SK-N-SH treated with all-trans-retinoic acid at 6 μM for 48 hours (cell line): ENCODE measurements around the gene ZNF423.

Experiments
- ATAC-seq: fragments of 200-7000 bp; cut with Tn5 transposase; 3 replicates; pipeline ENCODE4 v1.9.1; 2020; ENCODE audit warnings: mild to moderate bottlenecking, moderate library complexity
- BACH2 ChIP-seq: fragments of 250-450 bp; sonication (Bioruptor Pico); IDR thresholded peaks from 2 replicates; pipeline ENCODE4 v1.9.0; 2021; ENCODE audit warnings: mild to moderate bottlenecking, borderline replicate concordance
- CSDC2 ChIP-seq: fragments of 250-450 bp; sonication (Bioruptor Pico); IDR thresholded peaks from 2 replicates; pipeline ENCODE4 v1.5.0; 2020; ENCODE audit warnings: mild to moderate bottlenecking, moderate library complexity
- GLIS3 ChIP-seq: fragments of 250-450 bp; sonication (Bioruptor Pico); IDR thresholded peaks from 2 replicates; pipeline ENCODE4 v1.5.0; 2020; ENCODE audit warnings: mild to moderate bottlenecking, moderate library complexity
- OSR1 ChIP-seq: fragments of 250-450 bp; sonication (Bioruptor Pico); IDR thresholded peaks from 2 replicates; pipeline ENCODE4 v1.8.0; 2022; ENCODE audit warnings: moderate library complexity, mild to moderate bottlenecking, inconsistent platforms
- RARB ChIP-seq: fragments of 250-450 bp; sonication (Bioruptor Pico); IDR thresholded peaks from 2 replicates; pipeline ENCODE4 v1.8.0; 2021; ENCODE audit warnings: mild to moderate bottlenecking, moderate library complexity
- TCF4 ChIP-seq: fragments of 250-450 bp; sonication (Bioruptor Pico); IDR thresholded peaks from 2 replicates; pipeline ENCODE4 v1.8.0; 2021; ENCODE audit warnings: mild to moderate bottlenecking, moderate library complexity, borderline replicate concordance
- TOX ChIP-seq: fragments of 250-450 bp; sonication (Bioruptor Pico); IDR thresholded peaks from 2 replicates; pipeline ENCODE4 v1.8.0; 2021; ENCODE audit warnings: mild to moderate bottlenecking, moderate library complexity, borderline replicate concordance
- ZC3H10 ChIP-seq: fragments of 250-450 bp; sonication (Bioruptor Pico); IDR thresholded peaks from 2 replicates; pipeline ENCODE4 v1.5.1; 2021; ENCODE audit warnings: mild to moderate bottlenecking, moderate library complexity
- ZFP3 ChIP-seq: fragments of 250-450 bp; sonication (Bioruptor Pico); IDR thresholded peaks from 2 replicates; pipeline ENCODE4 v1.5.0; 2020; ENCODE audit warnings: mild to moderate bottlenecking, moderate library complexity
- ZNF565 ChIP-seq: fragments of 450-650 bp; formaldehyde crosslinking; conservative IDR thresholded peaks from 2 replicates; pipeline ENCODE4 v1.5.0; 2020; ENCODE audit warnings: low read depth, mild to moderate bottlenecking, moderate library complexity
- ZNF70 ChIP-seq: fragments of 450-650 bp; formaldehyde crosslinking; IDR thresholded peaks from 2 replicates; pipeline ENCODE4 v1.5.0; 2020; ENCODE audit warnings: mild to moderate bottlenecking, moderate library complexity
- ZNF8 ChIP-seq: fragments of 450-650 bp; formaldehyde crosslinking; IDR thresholded peaks from 2 replicates; pipeline ENCODE4 v1.5.0; 2020; ENCODE audit warnings: mild to moderate bottlenecking, moderate library complexity
- TF ChIP-seq, protein P1 (sequence below): fragments of 250-450 bp; sonication (Bioruptor Pico); IDR thresholded peaks from 2 replicates; pipeline ENCODE4 v1.8.0; 2020; ENCODE audit warnings: mild to moderate bottlenecking, moderate library complexity, borderline replicate concordance
- TF ChIP-seq, protein P2 (sequence below): fragments of 250-450 bp; sonication (Bioruptor Pico); IDR thresholded peaks from 2 replicates; pipeline ENCODE4 v1.5.1; 2021; ENCODE audit warnings: mild to moderate bottlenecking, moderate library complexity
- TF ChIP-seq, protein P3 (sequence below): fragments of 250-450 bp; sonication (Bioruptor Pico); IDR thresholded peaks from 2 replicates; pipeline ENCODE4 v1.5.1; 2020; ENCODE audit warnings: low read depth, mild to moderate bottlenecking, moderate library complexity

Gene ZNF423

DNA sequence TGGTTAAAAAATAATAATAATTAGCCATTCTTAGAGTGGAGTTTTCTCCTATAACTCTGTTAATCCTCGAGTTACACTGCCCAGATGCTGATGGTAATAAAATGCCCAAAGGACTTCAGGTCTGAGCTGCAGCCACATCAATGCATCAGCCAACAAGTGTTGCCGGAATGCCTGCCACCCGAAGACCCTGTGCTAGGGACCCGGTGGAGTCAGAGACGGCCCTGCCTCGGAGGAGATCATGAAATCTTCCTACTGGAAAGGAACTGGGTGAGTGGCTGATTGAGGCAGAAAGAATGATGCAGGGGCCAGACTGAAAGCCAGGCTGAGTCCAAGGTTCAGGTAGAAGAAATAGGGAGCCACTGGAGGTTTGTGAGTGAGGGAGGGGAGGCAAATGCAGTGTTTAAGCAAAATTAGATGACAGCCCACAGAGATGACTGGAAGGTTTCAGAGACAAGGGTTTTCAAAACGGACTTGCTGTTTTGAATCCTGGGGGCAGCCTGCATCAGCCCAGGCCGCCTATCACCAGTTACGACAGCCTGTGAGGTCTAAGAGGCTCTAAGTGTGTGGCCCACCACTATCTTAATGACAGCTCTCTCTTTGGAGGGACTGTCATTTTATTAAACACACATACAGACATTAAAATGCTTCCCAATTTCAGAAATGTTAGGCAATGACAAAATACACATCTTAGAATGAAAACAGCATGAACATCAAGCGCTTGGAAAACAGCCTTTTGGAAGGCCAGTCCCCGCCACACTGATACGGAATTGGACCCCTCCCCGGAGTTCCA lies 100.0 kb downstream of the ZNF423 start:
- TF ChIP-seq ZC3H10 (CRISPR knock-in tag): no peak
- TF ChIP-seq, protein P1, sequence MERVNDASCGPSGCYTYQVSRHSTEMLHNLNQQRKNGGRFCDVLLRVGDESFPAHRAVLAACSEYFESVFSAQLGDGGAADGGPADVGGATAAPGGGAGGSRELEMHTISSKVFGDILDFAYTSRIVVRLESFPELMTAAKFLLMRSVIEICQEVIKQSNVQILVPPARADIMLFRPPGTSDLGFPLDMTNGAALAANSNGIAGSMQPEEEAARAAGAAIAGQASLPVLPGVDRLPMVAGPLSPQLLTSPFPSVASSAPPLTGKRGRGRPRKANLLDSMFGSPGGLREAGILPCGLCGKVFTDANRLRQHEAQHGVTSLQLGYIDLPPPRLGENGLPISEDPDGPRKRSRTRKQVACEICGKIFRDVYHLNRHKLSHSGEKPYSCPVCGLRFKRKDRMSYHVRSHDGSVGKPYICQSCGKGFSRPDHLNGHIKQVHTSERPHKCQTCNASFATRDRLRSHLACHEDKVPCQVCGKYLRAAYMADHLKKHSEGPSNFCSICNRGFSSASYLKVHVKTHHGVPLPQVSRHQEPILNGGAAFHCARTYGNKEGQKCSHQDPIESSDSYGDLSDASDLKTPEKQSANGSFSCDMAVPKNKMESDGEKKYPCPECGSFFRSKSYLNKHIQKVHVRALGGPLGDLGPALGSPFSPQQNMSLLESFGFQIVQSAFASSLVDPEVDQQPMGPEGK (CRISPR knock-in tag): no peak

DNA sequence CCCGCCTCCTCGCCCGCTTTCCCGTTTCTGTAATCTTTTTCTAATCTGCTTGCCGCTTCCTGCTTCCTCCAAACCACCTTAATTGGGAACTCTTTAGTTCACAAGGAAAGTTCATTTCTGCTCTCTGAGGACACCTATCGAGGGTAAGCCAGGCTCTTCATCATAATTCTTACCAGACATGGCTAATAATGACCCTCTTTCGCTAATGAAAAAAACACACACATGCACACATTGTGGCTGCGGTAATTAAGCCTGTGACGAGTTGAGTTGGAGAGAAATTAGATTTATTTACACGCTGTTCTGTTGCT lies 100.6 kb downstream of the ZNF423 start:
- peak; percentile 61; the same call in 1 of the 3 replicates for ATAC-seq
- no peak for TF ChIP-seq ZFP3 (CRISPR knock-in tag)
- peak; percentile 42; the same call in 1 of the 2 replicates for TF ChIP-seq TCF4 (CRISPR knock-in tag)

More for the DNA sequence above, 100.0 kb downstream of the ZNF423 start:
- ATAC-seq: no peak

DNA sequence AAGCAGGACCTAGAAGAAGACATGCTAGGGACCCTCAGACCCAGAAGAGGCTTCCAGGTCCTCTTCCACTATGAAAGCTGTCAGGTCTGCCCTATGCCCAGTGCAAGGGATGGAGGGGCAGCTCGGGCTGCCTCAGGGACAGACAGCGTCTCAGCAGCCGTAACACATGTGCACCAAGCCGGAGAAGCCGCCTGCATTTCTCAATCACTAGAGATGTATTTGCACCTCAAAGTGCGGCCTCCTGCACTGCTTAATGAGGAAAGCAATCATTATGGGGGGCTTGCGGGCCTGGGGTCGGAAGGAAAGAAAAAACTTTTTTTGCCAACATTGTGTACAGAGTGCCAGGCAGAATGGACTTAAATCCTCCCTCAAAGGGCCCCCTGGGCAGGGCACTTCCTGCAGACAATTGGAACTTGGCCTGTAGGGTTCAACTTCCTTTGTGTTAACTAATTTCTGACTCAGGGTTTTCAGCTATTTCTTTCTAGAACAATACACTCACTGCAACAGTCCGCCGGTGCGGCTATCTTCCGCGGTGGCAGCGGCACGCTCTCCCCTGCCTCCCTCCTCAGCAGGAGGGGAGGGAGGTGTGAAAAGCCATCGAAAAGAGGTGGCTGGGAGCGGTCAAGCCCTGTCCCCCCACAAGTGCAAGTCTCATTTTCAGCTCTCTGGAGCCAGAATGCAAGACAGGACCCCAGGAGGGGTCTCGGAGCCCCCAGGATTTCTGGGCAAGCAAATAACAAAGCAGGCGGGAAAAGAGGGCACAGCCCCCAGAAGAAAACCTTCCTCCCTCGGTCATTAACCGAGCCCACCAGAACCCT lies 101.2 kb downstream of the ZNF423 start:
- TF ChIP-seq OSR1 (CRISPR knock-in tag) (no peak), BACH2 (CRISPR knock-in tag) (no peak), TOX (CRISPR knock-in tag) (no peak)
- ATAC-seq: peak; percentile 21; the same call in 1 of the 3 replicates

DNA sequence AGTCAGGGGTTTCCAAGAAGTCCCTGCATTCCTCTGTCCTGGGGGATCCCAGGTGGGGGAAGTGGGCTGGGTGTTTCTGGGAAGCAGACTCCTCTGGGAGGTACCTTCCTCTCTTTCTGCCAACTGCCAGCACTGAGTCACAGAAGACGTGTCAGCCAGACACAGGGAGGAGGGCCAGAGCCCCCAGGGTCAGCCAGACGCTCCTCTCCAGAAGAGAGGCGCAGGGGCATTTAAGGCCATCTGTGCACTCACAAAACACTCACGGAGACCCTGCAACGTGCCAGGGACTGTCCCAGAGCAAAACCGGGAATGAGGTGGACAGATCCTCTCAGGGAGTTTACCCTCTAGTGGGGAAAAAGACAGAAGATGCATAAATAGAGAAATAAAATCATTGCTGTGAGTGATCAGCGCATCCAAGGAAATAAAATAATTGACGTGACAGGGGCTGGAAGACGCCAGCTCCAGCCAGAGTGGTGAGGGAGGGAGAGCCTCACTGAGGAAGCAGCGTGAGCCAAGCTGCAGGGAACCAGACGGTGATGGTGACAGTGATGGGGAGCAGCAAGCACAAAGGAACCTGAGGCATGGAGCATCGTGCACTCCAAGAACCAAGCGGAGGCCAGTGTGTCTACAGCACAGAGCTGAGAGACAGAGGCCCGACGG lies 105.4 kb downstream of the ZNF423 start:
- no peak for TF ChIP-seq BACH2 (CRISPR knock-in tag)
- peak; percentile 30; the same call in 1 of the 2 replicates for TF ChIP-seq TCF4 (CRISPR knock-in tag)
- no peak for TF ChIP-seq TOX (CRISPR knock-in tag)
- ATAC-seq: no peak; the same call in 2 of the 3 replicates

DNA sequence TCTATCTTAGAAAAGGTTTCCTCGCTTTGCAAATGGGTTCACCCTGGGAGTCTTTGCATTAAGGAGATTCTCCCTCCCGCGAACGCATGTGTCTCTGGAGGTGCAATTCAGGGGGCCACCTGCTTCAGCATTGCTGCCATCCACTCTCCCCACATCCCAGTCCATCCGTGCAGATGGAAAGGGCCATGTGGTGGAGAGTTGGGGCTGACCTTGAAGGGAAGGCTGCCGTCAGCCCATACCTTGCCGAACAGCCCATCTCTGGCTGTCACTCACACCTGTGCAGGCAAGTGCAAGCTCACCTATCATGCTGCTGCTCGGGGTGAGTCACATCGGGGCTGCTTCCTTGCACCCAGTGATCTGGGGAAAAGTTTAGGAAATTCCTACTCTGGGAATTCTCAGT lies 106.1 kb downstream of the ZNF423 start:
- TF ChIP-seq, protein P2, sequence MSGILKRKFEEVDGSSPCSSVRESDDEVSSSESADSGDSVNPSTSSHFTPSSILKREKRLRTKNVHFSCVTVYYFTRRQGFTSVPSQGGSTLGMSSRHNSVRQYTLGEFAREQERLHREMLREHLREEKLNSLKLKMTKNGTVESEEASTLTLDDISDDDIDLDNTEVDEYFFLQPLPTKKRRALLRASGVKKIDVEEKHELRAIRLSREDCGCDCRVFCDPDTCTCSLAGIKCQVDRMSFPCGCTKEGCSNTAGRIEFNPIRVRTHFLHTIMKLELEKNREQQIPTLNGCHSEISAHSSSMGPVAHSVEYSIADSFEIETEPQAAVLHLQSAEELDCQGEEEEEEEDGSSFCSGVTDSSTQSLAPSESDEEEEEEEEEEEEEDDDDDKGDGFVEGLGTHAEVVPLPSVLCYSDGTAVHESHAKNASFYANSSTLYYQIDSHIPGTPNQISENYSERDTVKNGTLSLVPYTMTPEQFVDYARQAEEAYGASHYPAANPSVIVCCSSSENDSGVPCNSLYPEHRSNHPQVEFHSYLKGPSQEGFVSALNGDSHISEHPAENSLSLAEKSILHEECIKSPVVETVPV: no peak
- TF ChIP-seq ZNF70 (CRISPR knock-in tag) (no peak), OSR1 (CRISPR knock-in tag) (no peak), CSDC2 (CRISPR knock-in tag) (no peak), ZNF565 (CRISPR knock-in tag) (no peak), GLIS3 (no peak), TOX (CRISPR knock-in tag) (no peak), TCF4 (CRISPR knock-in tag) (no peak), BACH2 (CRISPR knock-in tag) (no peak), ZNF8 (CRISPR knock-in tag) (no peak), RARB (CRISPR knock-in tag) (no peak), ZC3H10 (CRISPR knock-in tag) (no peak)
- TF ChIP-seq, protein P1 (CRISPR knock-in tag): no peak
- TF ChIP-seq, protein P3, sequence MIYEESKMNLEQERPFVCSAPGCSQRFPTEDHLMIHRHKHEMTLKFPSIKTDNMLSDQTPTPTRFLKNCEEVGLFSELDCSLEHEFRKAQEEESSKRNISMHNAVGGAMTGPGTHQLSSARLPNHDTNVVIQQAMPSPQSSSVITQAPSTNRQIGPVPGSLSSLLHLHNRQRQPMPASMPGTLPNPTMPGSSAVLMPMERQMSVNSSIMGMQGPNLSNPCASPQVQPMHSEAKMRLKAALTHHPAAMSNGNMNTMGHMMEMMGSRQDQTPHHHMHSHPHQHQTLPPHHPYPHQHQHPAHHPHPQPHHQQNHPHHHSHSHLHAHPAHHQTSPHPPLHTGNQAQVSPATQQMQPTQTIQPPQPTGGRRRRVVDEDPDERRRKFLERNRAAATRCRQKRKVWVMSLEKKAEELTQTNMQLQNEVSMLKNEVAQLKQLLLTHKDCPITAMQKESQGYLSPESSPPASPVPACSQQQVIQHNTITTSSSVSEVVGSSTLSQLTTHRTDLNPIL (CRISPR knock-in tag): no peak
- no peak for ATAC-seq
